ENCODE results near the gene GPX4. TPM values are rescaled to one million over a fixed set of nuclear protein-coding genes. Genes with fewer than 3 reads are reported as not detected.
"Not testable (repeated sequence)": the region's sequence is repeated elsewhere in the genome, so short reads cannot be mapped to it uniquely, and the experiment has no call there.

GPX4 gene
- total RNA-seq, 4 donors from 2014 or later = 267 to 359 (median 344) TPM

DNA sequence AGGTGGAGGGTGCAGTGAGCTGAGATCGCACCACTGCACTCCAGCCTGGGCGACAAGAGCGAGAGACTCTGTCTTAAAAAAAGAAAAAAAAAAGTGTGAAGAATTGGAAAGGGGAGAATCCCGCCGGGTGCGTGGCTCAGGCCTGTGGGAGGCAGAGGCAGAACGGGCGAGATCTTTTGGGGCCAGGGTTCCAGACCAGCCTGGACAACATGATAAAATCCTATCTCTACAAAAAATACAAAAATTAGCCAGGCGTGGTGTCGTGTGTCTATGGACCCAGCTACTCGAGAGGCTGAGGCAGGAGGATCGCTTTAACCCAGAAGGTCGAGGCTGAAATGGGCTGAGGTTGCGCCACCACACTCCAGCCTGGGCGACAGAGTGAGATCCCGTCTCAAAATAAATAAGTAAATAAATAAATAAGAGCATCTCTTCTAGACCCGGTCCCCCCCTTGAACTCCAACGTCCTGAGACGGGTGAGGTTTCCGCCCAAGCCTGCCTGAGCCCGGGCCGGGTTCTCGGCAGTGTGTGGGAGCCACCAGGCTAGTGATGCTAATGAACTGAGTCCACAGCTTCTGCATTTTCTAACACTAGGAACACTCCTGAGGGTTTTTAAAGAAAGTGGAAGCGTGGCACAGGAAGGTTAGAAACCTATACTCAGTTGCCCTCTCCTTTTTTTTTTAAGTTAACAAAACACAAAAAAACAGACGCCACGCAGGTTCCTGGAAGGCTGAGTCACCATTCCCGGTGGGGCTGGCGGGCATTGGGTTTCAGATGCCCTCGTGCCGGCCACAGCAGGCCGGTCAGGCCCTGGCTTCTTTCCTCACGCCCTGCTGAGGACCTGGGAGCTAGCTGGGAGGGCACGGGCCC lies 22.0 kb downstream of the GPX4 start:
- Histone ChIP-seq H3K4me3 (no peak overlapping the region), H3K9me3 (no peaks in the 10 kb centered on the region), H3K36me3 (peaks cover 72% of the 10 kb centered on the region), H3K27ac (no peak overlapping the region), H3K27me3 (no peaks in the 10 kb centered on the region), H3K4me1 (peaks cover 45% of the 10 kb centered on the region)
- DNase-seq (ENCODE audit: low spot score in 2 of 2) = no peak
- no peak for TF ChIP-seq EP300 (IDR thresholded peaks at IDR 0.05)
- 92% methylated on average over 27 of the region's 33 CpGs for WGBS

- no peak for DNase-seq (ENCODE audit: low spot score in 2 of 2)
- Histone ChIP-seq H3K36me3 (peaks cover 58% of the 10 kb centered on the region), H3K27me3 (no peaks in the 10 kb centered on the region), H3K4me1 (peaks cover 58% of the 10 kb centered on the region), H3K4me3 (no peak overlapping the region), H3K9me3 (no peaks in the 10 kb centered on the region), H3K27ac (no peak overlapping the region)
- 91% methylated on average over 24 of the region's 33 CpGs for WGBS
- TF ChIP-seq POLR2AphosphoS5 (IDR thresholded peaks at IDR 0.05) (no peak), EP300 (IDR thresholded peaks at IDR 0.05) (no peak), POLR2A (IDR thresholded peaks at IDR 0.05) (no peak)
- TF ChIP-seq, protein P1, sequence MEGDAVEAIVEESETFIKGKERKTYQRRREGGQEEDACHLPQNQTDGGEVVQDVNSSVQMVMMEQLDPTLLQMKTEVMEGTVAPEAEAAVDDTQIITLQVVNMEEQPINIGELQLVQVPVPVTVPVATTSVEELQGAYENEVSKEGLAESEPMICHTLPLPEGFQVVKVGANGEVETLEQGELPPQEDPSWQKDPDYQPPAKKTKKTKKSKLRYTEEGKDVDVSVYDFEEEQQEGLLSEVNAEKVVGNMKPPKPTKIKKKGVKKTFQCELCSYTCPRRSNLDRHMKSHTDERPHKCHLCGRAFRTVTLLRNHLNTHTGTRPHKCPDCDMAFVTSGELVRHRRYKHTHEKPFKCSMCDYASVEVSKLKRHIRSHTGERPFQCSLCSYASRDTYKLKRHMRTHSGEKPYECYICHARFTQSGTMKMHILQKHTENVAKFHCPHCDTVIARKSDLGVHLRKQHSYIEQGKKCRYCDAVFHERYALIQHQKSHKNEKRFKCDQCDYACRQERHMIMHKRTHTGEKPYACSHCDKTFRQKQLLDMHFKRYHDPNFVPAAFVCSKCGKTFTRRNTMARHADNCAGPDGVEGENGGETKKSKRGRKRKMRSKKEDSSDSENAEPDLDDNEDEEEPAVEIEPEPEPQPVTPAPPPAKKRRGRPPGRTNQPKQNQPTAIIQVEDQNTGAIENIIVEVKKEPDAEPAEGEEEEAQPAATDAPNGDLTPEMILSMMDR (IDR thresholded peaks at IDR 0.05) = no peak
Measured at GRCh38 chr19:1126984-1127760, 23.4 kb downstream of the GPX4 start.

DNA sequence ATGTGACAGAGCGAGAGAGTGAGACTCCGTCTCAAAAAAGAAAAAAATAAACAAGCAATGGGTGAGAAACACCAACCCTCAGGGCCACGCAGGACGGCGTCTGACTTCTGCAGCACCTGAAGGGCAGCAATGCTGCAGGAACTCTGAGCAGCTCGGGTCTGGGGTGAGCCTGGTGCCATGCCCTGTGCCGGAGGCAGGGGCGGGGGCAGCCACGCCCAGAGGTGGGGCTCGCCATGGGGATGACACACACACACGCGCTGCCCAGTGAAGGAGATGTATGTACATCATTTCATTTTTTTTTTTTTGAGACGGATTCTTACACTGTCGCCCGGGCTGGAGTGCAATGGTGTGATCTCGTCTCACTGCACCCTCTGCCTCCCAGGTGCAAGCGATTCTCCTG lies 24.3 kb downstream of the GPX4 start:
- 72% methylated on average over 17 of the region's 17 CpGs for WGBS
- TF ChIP-seq, protein P1 (IDR thresholded peaks at IDR 0.05) = no peak
- TF ChIP-seq EP300 (IDR thresholded peaks at IDR 0.05) (no peak), POLR2AphosphoS5 (IDR thresholded peaks at IDR 0.05) (no peak), POLR2A (IDR thresholded peaks at IDR 0.05) (no peak)
- peaks cover 49% of the 10 kb centered on the region for H3K36me3 ChIP-seq

GRCh38 chr19:1129084-1129483 lies 25.3 kb downstream of the GPX4 start:
- H3K27ac ChIP-seq; H3K27me3 ChIP-seq; H3K4me3 ChIP-seq; H3K9me3 ChIP-seq; DNase-seq (ENCODE audit: low spot score in 2 of 2): not testable (repeated sequence)
- Histone ChIP-seq H3K4me1 (peaks cover 72% of the 10 kb centered on the region), H3K36me3 (peaks cover 39% of the 10 kb centered on the region)
- WGBS = 98% methylated on average over 4 of the region's 7 CpGs

More for the DNA sequence above, 24.3 kb downstream of the GPX4 start:
- Histone ChIP-seq H3K27me3 (no peaks in the 10 kb centered on the region), H3K27ac (no peak overlapping the region), H3K4me1 (peaks cover 68% of the 10 kb centered on the region), H3K9me3 (no peaks in the 10 kb centered on the region), H3K4me3 (no peak overlapping the region)
- DNase-seq (ENCODE audit: low spot score in 2 of 2) = no peak

GRCh38 chr19:1129535-1129934 lies 25.7 kb downstream of the GPX4 start:
- Histone ChIP-seq H3K36me3 (peaks cover 35% of the 10 kb centered on the region), H3K27ac (no peak overlapping the region), H3K4me1 (peaks cover 70% of the 10 kb centered on the region), H3K27me3 (no peaks in the 10 kb centered on the region), H3K9me3 (no peaks in the 10 kb centered on the region), H3K4me3 (no peak overlapping the region)
- WGBS = 90% methylated on average over 2 of the region's 18 CpGs
- TF ChIP-seq POLR2A (IDR thresholded peaks at IDR 0.05) (no peak), EP300 (IDR thresholded peaks at IDR 0.05) (no peak), POLR2AphosphoS5 (IDR thresholded peaks at IDR 0.05) (no peak)
- TF ChIP-seq, protein P1 (IDR thresholded peaks at IDR 0.05) = no peak
- no peak for DNase-seq (ENCODE audit: low spot score in 2 of 2)

Measured in suprapubic skin (tissue), 4 donors.